ENCODE results near the gene FAM8A1. TPM values are rescaled to one million over a fixed set of nuclear protein-coding genes. Genes with fewer than 3 reads are reported as not detected.

Gene FAM8A1
- total and polyA plus RNA-seq, 9 of the 15 experiments (the other 6 are each of a cell fraction or from before 2014, with no cell fraction given): 4.9 to 23.6 (median 14.2) TPM

DNA sequence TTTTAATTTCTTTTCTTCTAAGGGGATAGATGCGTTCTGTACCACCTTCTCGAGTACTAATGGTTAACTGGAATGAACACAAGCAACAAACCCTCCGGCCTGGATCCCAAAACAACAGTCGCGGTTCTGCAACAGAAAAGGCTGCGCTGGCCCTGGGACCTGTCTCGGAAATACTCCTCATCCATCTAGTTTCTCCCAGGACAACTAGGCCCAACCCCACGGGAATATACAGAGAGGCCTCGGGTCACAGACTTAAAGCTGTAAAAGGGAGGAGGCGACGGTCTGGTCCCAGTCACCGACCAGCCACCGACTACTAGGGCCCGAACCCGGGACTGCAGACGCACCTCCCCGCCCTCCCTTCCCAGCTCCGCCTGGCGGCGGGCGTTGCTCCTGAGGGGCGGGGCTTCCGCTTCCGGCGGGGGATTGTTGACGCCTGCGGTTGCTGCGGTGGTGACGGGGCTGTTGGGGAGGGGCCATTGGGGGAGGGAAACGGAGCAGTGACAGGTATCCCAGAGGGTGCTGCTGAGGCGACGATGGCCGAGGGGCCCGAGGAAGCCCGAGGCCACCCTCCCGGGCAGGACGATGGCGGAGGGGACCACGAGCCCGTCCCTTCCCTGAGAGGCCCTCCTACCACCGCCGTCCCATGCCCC lies at the start of gene FAM8A1 (continued):
- no peak for TF ChIP-seq GTF2F1 (IDR thresholded peaks at IDR 0.05; ENCODE audit: low read depth, low read length)
- no peak for TF ChIP-seq ZFP30 (CRISPR knock-in tag; IDR thresholded peaks at IDR 0.05; ENCODE audit: borderline replicate concordance)
- no peak for TF ChIP-seq PHTF2 (CRISPR knock-in tag; IDR thresholded peaks at IDR 0.05)
- TF ChIP-seq, protein P1, sequence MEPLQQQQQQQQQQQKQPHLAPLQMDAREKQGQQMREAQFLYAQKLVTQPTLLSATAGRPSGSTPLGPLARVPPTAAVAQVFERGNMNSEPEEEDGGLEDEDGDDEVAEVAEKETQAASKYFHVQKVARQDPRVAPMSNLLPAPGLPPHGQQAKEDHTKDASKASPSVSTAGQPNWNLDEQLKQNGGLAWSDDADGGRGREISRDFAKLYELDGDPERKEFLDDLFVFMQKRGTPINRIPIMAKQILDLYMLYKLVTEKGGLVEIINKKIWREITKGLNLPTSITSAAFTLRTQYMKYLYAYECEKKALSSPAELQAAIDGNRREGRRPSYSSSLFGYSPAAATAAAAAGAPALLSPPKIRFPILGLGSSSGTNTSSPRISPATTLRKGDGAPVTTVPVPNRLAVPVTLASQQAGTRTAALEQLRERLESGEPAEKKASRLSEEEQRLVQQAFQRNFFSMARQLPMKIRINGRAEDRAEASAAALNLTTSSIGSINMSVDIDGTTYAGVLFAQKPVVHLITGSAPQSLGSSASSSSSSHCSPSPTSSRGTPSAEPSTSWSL (CRISPR knock-in tag; IDR thresholded peaks at IDR 0.05; ENCODE audit: borderline replicate concordance): no peak
- no peak for TF ChIP-seq NR3C1 (CRISPR knock-in tag; IDR thresholded peaks at IDR 0.05)
- TF ChIP-seq SP2 (IDR thresholded peaks at IDR 0.05; ENCODE audit: extremely low read depth, low read depth, low read length, poor library complexity, severe bottlenecking): no peak
- no peak for TF ChIP-seq STAT5A (IDR thresholded peaks at IDR 0.05; ENCODE audit: borderline replicate concordance, low read length)
- TF ChIP-seq ZNF12 (CRISPR knock-in tag; IDR thresholded peaks at IDR 0.05): no peak
- TF ChIP-seq ZNF507 (tag; conservative IDR thresholded peaks at IDR 0.05): no peak
- TF ChIP-seq, protein P2, sequence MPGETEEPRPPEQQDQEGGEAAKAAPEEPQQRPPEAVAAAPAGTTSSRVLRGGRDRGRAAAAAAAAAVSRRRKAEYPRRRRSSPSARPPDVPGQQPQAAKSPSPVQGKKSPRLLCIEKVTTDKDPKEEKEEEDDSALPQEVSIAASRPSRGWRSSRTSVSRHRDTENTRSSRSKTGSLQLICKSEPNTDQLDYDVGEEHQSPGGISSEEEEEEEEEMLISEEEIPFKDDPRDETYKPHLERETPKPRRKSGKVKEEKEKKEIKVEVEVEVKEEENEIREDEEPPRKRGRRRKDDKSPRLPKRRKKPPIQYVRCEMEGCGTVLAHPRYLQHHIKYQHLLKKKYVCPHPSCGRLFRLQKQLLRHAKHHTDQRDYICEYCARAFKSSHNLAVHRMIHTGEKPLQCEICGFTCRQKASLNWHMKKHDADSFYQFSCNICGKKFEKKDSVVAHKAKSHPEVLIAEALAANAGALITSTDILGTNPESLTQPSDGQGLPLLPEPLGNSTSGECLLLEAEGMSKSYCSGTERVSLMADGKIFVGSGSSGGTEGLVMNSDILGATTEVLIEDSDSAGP (CRISPR knock-in tag; IDR thresholded peaks at IDR 0.05): no peak
- TF ChIP-seq KDM2B (CRISPR knock-in tag; IDR thresholded peaks at IDR 0.05): no peak
- TF ChIP-seq, protein P3, sequence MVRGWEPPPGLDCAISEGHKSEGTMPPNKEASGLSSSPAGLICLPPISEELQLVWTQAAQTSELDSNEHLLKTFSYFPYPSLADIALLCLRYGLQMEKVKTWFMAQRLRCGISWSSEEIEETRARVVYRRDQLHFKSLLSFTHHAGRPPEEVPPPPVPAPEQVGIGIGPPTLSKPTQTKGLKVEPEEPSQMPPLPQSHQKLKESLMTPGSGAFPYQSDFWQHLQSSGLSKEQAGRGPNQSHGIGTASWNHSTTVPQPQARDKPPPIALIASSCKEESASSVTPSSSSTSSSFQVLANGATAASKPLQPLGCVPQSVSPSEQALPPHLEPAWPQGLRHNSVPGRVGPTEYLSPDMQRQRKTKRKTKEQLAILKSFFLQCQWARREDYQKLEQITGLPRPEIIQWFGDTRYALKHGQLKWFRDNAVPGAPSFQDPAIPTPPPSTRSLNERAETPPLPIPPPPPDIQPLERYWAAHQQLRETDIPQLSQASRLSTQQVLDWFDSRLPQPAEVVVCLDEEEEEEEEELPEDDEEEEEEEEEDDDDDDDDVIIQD (CRISPR knock-in tag; IDR thresholded peaks at IDR 0.05): no peak
- no peak for TF ChIP-seq ZNF354B (CRISPR knock-in tag; IDR thresholded peaks at IDR 0.05)
- peak in 1 of 2 experiments; percentile 64; a peak in 2 of 4 replicates for TF ChIP-seq SRF (CRISPR knock-in tag; IDR thresholded peaks at IDR 0.05)
- no peak for TF ChIP-seq ERF (CRISPR knock-in tag; IDR thresholded peaks at IDR 0.05)
- TF ChIP-seq ZNF324 (CRISPR knock-in tag; IDR thresholded peaks at IDR 0.05): no peak
- peak; percentile 84 for TF ChIP-seq POLR2G (IDR thresholded peaks at IDR 0.05; ENCODE audit: low read depth, low read length)
- no peak for TF ChIP-seq EZH2 (IDR thresholded peaks at IDR 0.05; ENCODE audit: borderline replicate concordance, low read depth, low read length)
- no peak for TF ChIP-seq ZNF75A (CRISPR knock-in tag; IDR thresholded peaks at IDR 0.05)
- TF ChIP-seq, protein P4, sequence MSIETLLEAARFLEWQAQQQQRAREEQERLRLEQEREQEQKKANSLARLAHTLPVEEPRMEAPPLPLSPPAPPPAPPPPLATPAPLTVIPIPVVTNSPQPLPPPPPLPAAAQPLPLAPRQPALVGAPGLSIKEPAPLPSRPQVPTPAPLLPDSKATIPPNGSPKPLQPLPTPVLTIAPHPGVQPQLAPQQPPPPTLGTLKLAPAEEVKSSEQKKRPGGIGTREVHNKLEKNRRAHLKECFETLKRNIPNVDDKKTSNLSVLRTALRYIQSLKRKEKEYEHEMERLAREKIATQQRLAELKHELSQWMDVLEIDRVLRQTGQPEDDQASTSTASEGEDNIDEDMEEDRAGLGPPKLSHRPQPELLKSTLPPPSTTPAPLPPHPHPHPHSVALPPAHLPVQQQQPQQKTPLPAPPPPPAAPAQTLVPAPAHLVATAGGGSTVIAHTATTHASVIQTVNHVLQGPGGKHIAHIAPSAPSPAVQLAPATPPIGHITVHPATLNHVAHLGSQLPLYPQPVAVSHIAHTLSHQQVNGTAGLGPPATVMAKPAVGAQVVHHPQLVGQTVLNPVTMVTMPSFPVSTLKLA (conservative IDR thresholded peaks at IDR 0.05): peak; percentile 60 to 74; a peak in 3 of 4 replicates
- TF ChIP-seq, protein P5, sequence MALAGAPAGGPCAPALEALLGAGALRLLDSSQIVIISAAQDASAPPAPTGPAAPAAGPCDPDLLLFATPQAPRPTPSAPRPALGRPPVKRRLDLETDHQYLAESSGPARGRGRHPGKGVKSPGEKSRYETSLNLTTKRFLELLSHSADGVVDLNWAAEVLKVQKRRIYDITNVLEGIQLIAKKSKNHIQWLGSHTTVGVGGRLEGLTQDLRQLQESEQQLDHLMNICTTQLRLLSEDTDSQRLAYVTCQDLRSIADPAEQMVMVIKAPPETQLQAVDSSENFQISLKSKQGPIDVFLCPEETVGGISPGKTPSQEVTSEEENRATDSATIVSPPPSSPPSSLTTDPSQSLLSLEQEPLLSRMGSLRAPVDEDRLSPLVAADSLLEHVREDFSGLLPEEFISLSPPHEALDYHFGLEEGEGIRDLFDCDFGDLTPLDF (CRISPR knock-in tag; IDR thresholded peaks at IDR 0.05): no peak
- peak; percentile 67 for TF ChIP-seq MBD2 (IDR thresholded peaks at IDR 0.05; ENCODE audit: borderline replicate concordance, low read depth)

Data from K562 (cell line).